IPS DF 4.7 (cell line): ENCODE data around the gene RAB27B.

ENCODE experiments used
- DNase-seq: peaks from one replicate; pipeline ENCODE4 v3.0.0-alpha.2; 2013; ENCODE audit warnings: low spot score; ENCODE audit errors: extremely low read depth

Gene RAB27B

GRCh38 chr18:54860941-54861340 lies 32.7 kb downstream of the RAB27B start:
- no peak for DNase-seq

- DNase-seq = no peak
Measured at GRCh38 chr18:54867131-54867530, 38.9 kb downstream of the RAB27B start.

GRCh38 chr18:54871231-54871630 lies 43.0 kb downstream of the RAB27B start:
- no peak for DNase-seq

- no peak for DNase-seq
Measured at GRCh38 chr18:54872681-54873080, 44.4 kb downstream of the RAB27B start.

GRCh38 chr18:54873884-54874255 lies 45.6 kb downstream of the RAB27B start:
- no peak for DNase-seq

GRCh38 chr18:54875063-54875462 lies 46.8 kb downstream of the RAB27B start:
- no peak for DNase-seq

GRCh38 chr18:54877076-54877475 lies 48.8 kb downstream of the RAB27B start:
- no peak for DNase-seq

- DNase-seq = no peak
Measured at GRCh38 chr18:54878159-54878622, 49.9 kb downstream of the RAB27B start.

- DNase-seq = no peak
Measured at GRCh38 chr18:54878659-54879358, 50.5 kb downstream of the RAB27B start.

- DNase-seq = no peak
Measured at GRCh38 chr18:54879691-54880090, 51.4 kb downstream of the RAB27B start.

GRCh38 chr18:54880395-54881105 lies 52.3 kb downstream of the RAB27B start:
- no peak for DNase-seq

- DNase-seq = no peak
Measured at GRCh38 chr18:54881229-54881768, 53.0 kb downstream of the RAB27B start.

GRCh38 chr18:54882318-54882717 lies 54.0 kb downstream of the RAB27B start:
- DNase-seq = no peak

GRCh38 chr18:54883816-54884604 lies 55.7 kb downstream of the RAB27B start:
- no peak for DNase-seq

- DNase-seq = no peak
Measured at GRCh38 chr18:54888378-54888777, 60.1 kb downstream of the RAB27B start.

- DNase-seq = no peak
Measured at GRCh38 chr18:54888933-54889332, 60.7 kb downstream of the RAB27B start.

GRCh38 chr18:54899500-54899899 lies 71.2 kb downstream of the RAB27B start:
- DNase-seq = no peak

- no peak for DNase-seq
Measured at GRCh38 chr18:54900290-54900689, 72.0 kb downstream of the RAB27B start.

- no peak for DNase-seq
Measured at GRCh38 chr18:54904581-54904980, 76.3 kb downstream of the RAB27B start.

GRCh38 chr18:54905629-54906028 lies 77.4 kb downstream of the RAB27B start:
- DNase-seq = no peak

- DNase-seq = no peak
Measured at GRCh38 chr18:54906331-54907185, 78.3 kb downstream of the RAB27B start.
